Kidney (tissue), 14 donors: Measurements from ENCODE around the gene ARAP2. TPM values are rescaled to one million over a fixed set of nuclear protein-coding genes. Genes with fewer than 3 reads are reported as not detected.

ENCODE experiments used
- DNase-seq, 5 donors: peaks; one replicate each; pipeline ENCODE4 v3.0.0-alpha.2; 2013 to 2020
- FAIRE-seq: peaks from 2 replicates; lab custom pipeline; 2012; peaks lifted over from hg19 to GRCh38; lab: Jason Lieb, UNC
- H3K27ac ChIP-seq, 2 donors: one replicate each; pipeline ENCODE4 v1.7.0; 2013; ENCODE audit warnings: low read depth in 2 of 2, low read length in 2 of 2, inconsistent platforms in 1 of 2
- H3K27me3 ChIP-seq: one replicate; pipeline ENCODE4 v1.7.1; 2013; ENCODE audit warnings: low read length, inconsistent platforms; ENCODE audit not compliant: control insufficient read depth, insufficient read depth
- H3K36me3 ChIP-seq, 3 donors: one replicate each; pipeline versions ENCODE4 v1.7.0 to v1.7.1; 2013; ENCODE audit warnings: low read length in 3 of 3, control low read depth in 1 of 3, inconsistent platforms in 1 of 3; ENCODE audit not compliant: insufficient read depth in 3 of 3, control insufficient read depth in 2 of 3
- H3K4me1 ChIP-seq, 3 donors: one replicate each; pipeline versions ENCODE4 v1.7.0 to v1.7.1; 2013; ENCODE audit warnings: low read length in 3 of 3, inconsistent platforms in 1 of 3, low read depth in 1 of 3; ENCODE audit not compliant: control insufficient read depth in 2 of 3, insufficient read depth in 2 of 3
- H3K4me3 ChIP-seq, 3 donors: one replicate each; pipeline versions ENCODE4 v1.7.0 to v1.8.1; 2013; ENCODE audit warnings: low read length in 3 of 3, control low read depth in 1 of 3, inconsistent platforms in 1 of 3
- H3K9ac ChIP-seq, 3 donors: one replicate each; pipeline versions ENCODE4 v1.7.0 to v1.7.1; 2013; ENCODE audit warnings: low read length in 3 of 3, control low read depth in 1 of 3, inconsistent platforms in 1 of 3
- H3K9me3 ChIP-seq, 3 donors: one replicate each; pipeline versions ENCODE4 v1.7.0 to v1.7.1; 2013; ENCODE audit warnings: low read length in 3 of 3, control low read depth in 1 of 3, inconsistent platforms in 1 of 3; ENCODE audit not compliant: control insufficient read depth in 2 of 3, insufficient read depth in 1 of 3
- CTCF ChIP-seq: IDR thresholded peaks from 3 replicates; pipeline ENCODE4 v1.5.1; 2012; ENCODE audit warnings: mild to moderate bottlenecking, moderate library complexity, borderline replicate concordance; ENCODE audit not compliant: insufficient read depth; ENCODE audit errors: extremely low read depth
- intact Hi-C: fragments of 100-400 bp; cut with DNase I; formaldehyde crosslinking; loops from one replicate; pipeline ENCODE4 v1.11.1; 2022
- polyA plus RNA-seq: library from polyadenylated mRNA; stranded (reverse); fragments of 350-450 nt; fragmentation: Illumina TruSeq; extraction: RNeasy Lipid Tissue Mini Kit (QIAGEN cat#74804); gene quantifications from one replicate; pipeline ENCODE4 v1.2.3, GENCODE V29; 2014; ENCODE audit warnings: low read depth, low replicate concordance; ENCODE audit not compliant: insufficient read depth
- total RNA-seq: library from RNA; stranded (reverse); fragmentation: NEBNext Ultra II Directional; extraction: Animal tissue kit (Norgen Biotek cat#: 25700); gene quantifications from one replicate; pipeline ENCODE4 v1.2.1, GENCODE V29; 2021
- donor health status: control.
- donor health status: control.
- donor health status: control.
- donor health status: control.
- donor health status: control.
- donor health status: DM: yes; HTN: yes; CAD: no.
- donor health status: Normal renal cell carcinoma (clear cell type).

The ARAP2 gene
- total and polyA plus RNA-seq, 2 donors from 2014 or later = 3.1 to 33.5 TPM

GRCh38 chr4:36079666-36080065 lies 164.6 kb downstream of the ARAP2 start:
- Histone ChIP-seq H3K9me3 (no peaks in the 10 kb centered on the region), H3K4me1 (no peaks in the 10 kb centered on the region), H3K36me3 (peaks cover 0 to 4% (median 0%) of the 10 kb centered on the region in 3 donors), H3K27ac (no peak overlapping the region), H3K4me3 (no peak overlapping the region), H3K9ac (no peak overlapping the region), H3K27me3 (no peaks in the 10 kb centered on the region)
- DNase-seq (no peak), FAIRE-seq (no peak)
- TF ChIP-seq CTCF = no peak
- intact Hi-C loops = no loop called here

GRCh38 chr4:36078319-36078718 lies 166.0 kb downstream of the ARAP2 start:
- Histone ChIP-seq H3K9ac (no peak overlapping the region), H3K4me1 (no peaks in the 10 kb centered on the region), H3K27ac (no peak overlapping the region), H3K27me3 (no peaks in the 10 kb centered on the region), H3K36me3 (peaks cover 0 to 4% (median 0%) of the 10 kb centered on the region in 3 donors), H3K4me3 (no peak overlapping the region), H3K9me3 (no peaks in the 10 kb centered on the region)
- DNase-seq = no peak
- TF ChIP-seq CTCF = no peak
- intact Hi-C loops = no loop called here
- FAIRE-seq = no peak

GRCh38 chr4:36072529-36072928 lies 171.8 kb downstream of the ARAP2 start:
- Histone ChIP-seq H3K4me3 (no peak overlapping the region), H3K27me3 (no peaks in the 10 kb centered on the region), H3K36me3 (no peaks in the 10 kb centered on the region), H3K9ac (no peak overlapping the region), H3K9me3 (no peaks in the 10 kb centered on the region), H3K27ac (no peak overlapping the region), H3K4me1 (no peaks in the 10 kb centered on the region)
- no peak for FAIRE-seq
- no peak for DNase-seq
- intact Hi-C loops = no loop called here
- TF ChIP-seq CTCF = no peak

- Histone ChIP-seq H3K36me3 (no peaks in the 10 kb centered on the region), H3K27me3 (no peaks in the 10 kb centered on the region), H3K9me3 (no peaks in the 10 kb centered on the region), H3K4me3 (no peak overlapping the region), H3K4me1 (no peaks in the 10 kb centered on the region), H3K27ac (no peak overlapping the region), H3K9ac (no peak overlapping the region)
- FAIRE-seq (no peak), DNase-seq (no peak)
- intact Hi-C loops = no loop called here
- TF ChIP-seq CTCF = no peak
Observed at GRCh38 chr4:36067116-36067515, 177.2 kb downstream of the ARAP2 start.
